ENCODE results near the gene CHST3. TPM values are rescaled to one million over a fixed set of nuclear protein-coding genes. Genes with fewer than 3 reads are reported as not detected.

Gene CHST3
- total and polyA plus RNA-seq, 10 of the 15 experiments (the other 5 are each of a cell fraction or from before 2014, with no cell fraction given), result 0.03 to 0.50 (median 0.05) TPM; not detected in 2

GRCh38 chr10:71995449-71995848 is 31.3 kb downstream of the CHST3 start:
- DNase-seq (ENCODE audit: low read depth, low spot score), result no peak
- no peaks in the 10 kb centered on the region for H3K36me3 ChIP-seq (ENCODE audit: control insufficient read depth in 2 of 2, insufficient read depth in 2 of 2, low read length in 1 of 2)
- no peaks in the 10 kb centered on the region for H3K4me1 ChIP-seq (ENCODE audit: control insufficient read depth, insufficient read depth, low read length)
- CTCF ChIA-PET, result interaction anchor here (0.6 to 2.2 kb wide), 5 partner anchors 13 to 556 kb away, joined by 3 to 6 read pairs (median 4); no protein-coding TSS in a partner anchor
- no peak for ATAC-seq
- whole genome bisulfite sequencing (ENCODE audit: insufficient coverage, insufficient replicate concordance, low lambda C conversion rate, missing lambda C conversion rate), result 69% methylated on average over 3 of the region's 3 CpGs
- H2AFZ ChIP-seq (ENCODE audit: control insufficient read depth, low read depth, low read length), result no peak overlapping the region
- no peaks in the 10 kb centered on the region for H3K9me3 ChIP-seq (replicated peaks; ENCODE audit: control insufficient read depth, insufficient read depth, low read length)
- SMC1A ChIA-PET (ENCODE audit: uncharacterized antibody, unreplicated experiment), result interaction anchor here (1.2 to 1.8 kb wide), 4 partner anchors 10 to 52 kb away, joined by 3 to 6 read pairs (median 3); no protein-coding TSS in a partner anchor
- no peak for FAIRE-seq
- POLR2A ChIA-PET, result interaction anchor here (0.6 to 1.0 kb wide), 3 partner anchors 17 to 57 kb away, joined by 3 to 5 read pairs (median 4); no protein-coding TSS in a partner anchor
- no peak for TF ChIP-seq CREM (IDR thresholded peaks at IDR 0.05; ENCODE audit: low read depth)
- TF ChIP-seq NRF1 (conservative IDR thresholded peaks at IDR 0.05; ENCODE audit: low read depth, low read length), result no peak
- TF ChIP-seq CEBPZ (IDR thresholded peaks at IDR 0.05; ENCODE audit: low read depth, low read length), result no peak
- no peak for TF ChIP-seq ETV6 (conservative IDR thresholded peaks at IDR 0.05 in 1 of 2, IDR thresholded peaks at IDR 0.05 in 1 of 2; ENCODE audit: borderline replicate concordance in 1 of 2, low read depth in 1 of 2)
- no peak for TF ChIP-seq SMC3 (IDR thresholded peaks at IDR 0.05; ENCODE audit: borderline replicate concordance, low read length)
- H3K4me2 ChIP-seq (ENCODE audit: control insufficient read depth, insufficient read depth), result no peak overlapping the region
- BruUV-seq (replicated peaks), result no TSS peak
- no peak overlapping the region for H3K27ac ChIP-seq (ENCODE audit: control insufficient read depth, insufficient read depth)
- no peaks in the 10 kb centered on the region for H3K79me2 ChIP-seq (ENCODE audit: control insufficient read depth, insufficient read depth, low read length)
- in situ Hi-C loops (cut with MboI), result no loop called here
- RAD21 ChIA-PET (ENCODE audit: unreplicated experiment), result interaction anchor here (0.6 to 1.2 kb wide), 3 partner anchors 10 to 53 kb away, joined by 3 to 4 read pairs (median 3); no protein-coding TSS in a partner anchor
- intact Hi-C loops (cut with micrococcal nuclease; ENCODE audit: unreplicated experiment), result no loop called here
- H3K4me3 ChIP-seq, result no peak overlapping the region
- no peaks in the 10 kb centered on the region for H4K20me1 ChIP-seq (ENCODE audit: control insufficient read depth, insufficient read depth)
- H3K9ac ChIP-seq (ENCODE audit: control insufficient read depth, insufficient read depth, low read length), result no peak overlapping the region
- no peaks in the 10 kb centered on the region for H3K27me3 ChIP-seq (replicated peaks in 1 of 2; ENCODE audit: control insufficient read depth in 2 of 2, insufficient read depth in 2 of 2, low read length in 1 of 2)

Data from GM12878 (cell line).